T-helper 2 cell (primary cell): ENCODE data around the gene MRPL41.
"Not testable (repeated sequence)": the region's sequence is repeated elsewhere in the genome, so short reads cannot be mapped to it uniquely, and the experiment has no call there.

Experiments used
- DNase-seq, 5 experiments: peaks; one replicate each; pipeline versions ENCODE4 v3.0.0 to v3.0.0-alpha.2; 2012 to 2022

Gene MRPL41

GRCh38 chr9:137522746-137523455 is 28.8 kb upstream of the MRPL41 start:
- DNase-seq: no peak

GRCh38 chr9:137524161-137524980 is 27.3 kb upstream of the MRPL41 start:
- no peak for DNase-seq

- no peak for DNase-seq
Observed at GRCh38 chr9:137524981-137525317, 26.7 kb upstream of the MRPL41 start.

GRCh38 chr9:137530331-137530730 is 21.3 kb upstream of the MRPL41 start:
- no peak for DNase-seq

GRCh38 chr9:137531099-137531765 is 20.4 kb upstream of the MRPL41 start:
- DNase-seq: no peak

- not testable (repeated sequence) for DNase-seq
Observed at GRCh38 chr9:137532891-137533468, 18.7 kb upstream of the MRPL41 start.

GRCh38 chr9:137534256-137535119 is 17.2 kb upstream of the MRPL41 start:
- DNase-seq: peak in 1 of 5 experiments; percentile 43

- no peak for DNase-seq
Observed at GRCh38 chr9:137535120-137535428, 16.6 kb upstream of the MRPL41 start.

GRCh38 chr9:137536594-137537131 is 15.0 kb upstream of the MRPL41 start:
- peak in 1 of 5 experiments; percentile 76 for DNase-seq

- no peak for DNase-seq
Observed at GRCh38 chr9:137538058-137538457, 13.6 kb upstream of the MRPL41 start.

GRCh38 chr9:137540536-137540935 is 11.1 kb upstream of the MRPL41 start:
- DNase-seq: no peak

GRCh38 chr9:137542486-137542885 is 9.2 kb upstream of the MRPL41 start:
- DNase-seq: no peak

- DNase-seq: no peak
Observed at GRCh38 chr9:137543237-137543963, 8.3 kb upstream of the MRPL41 start.

- no peak for DNase-seq
Observed at GRCh38 chr9:137544176-137544760, 7.4 kb upstream of the MRPL41 start.

- DNase-seq: no peak
Observed at GRCh38 chr9:137545123-137545522, 6.6 kb upstream of the MRPL41 start.

GRCh38 chr9:137547687-137548543 is 3.8 kb upstream of the MRPL41 start:
- no peak for DNase-seq

- peak in 4 of 5 experiments; percentile 30 to 61 (median 40) for DNase-seq
Observed at GRCh38 chr9:137550231-137550621, 1.5 kb upstream of the MRPL41 start, which contains the start of gene PNPLA7. PNPLA7 (minus strand) TSS chr9:137550402; CDS start chr9:137550197, 205 bp downstream.

GRCh38 chr9:137550958-137551263 is 768 bp upstream of the MRPL41 start:
- DNase-seq: not testable (repeated sequence)

- DNase-seq: peak in 2 of 5 experiments; percentile 7 to 44
Observed at GRCh38 chr9:137552022-137552768, 516 bp downstream of the MRPL41 start.
